HG03342 (cell line): ENCODE measurements around the gene IRF3.

ENCODE experiments used
- ATAC-seq: cut with Tn5 transposase; IDR thresholded peaks from one replicate; pipeline ENCODE4 v1.9.1; 2021; ENCODE audit warnings: mild to moderate bottlenecking, moderate library complexity; ENCODE audit not compliant: unreplicated experiment

Gene IRF3

DNA sequence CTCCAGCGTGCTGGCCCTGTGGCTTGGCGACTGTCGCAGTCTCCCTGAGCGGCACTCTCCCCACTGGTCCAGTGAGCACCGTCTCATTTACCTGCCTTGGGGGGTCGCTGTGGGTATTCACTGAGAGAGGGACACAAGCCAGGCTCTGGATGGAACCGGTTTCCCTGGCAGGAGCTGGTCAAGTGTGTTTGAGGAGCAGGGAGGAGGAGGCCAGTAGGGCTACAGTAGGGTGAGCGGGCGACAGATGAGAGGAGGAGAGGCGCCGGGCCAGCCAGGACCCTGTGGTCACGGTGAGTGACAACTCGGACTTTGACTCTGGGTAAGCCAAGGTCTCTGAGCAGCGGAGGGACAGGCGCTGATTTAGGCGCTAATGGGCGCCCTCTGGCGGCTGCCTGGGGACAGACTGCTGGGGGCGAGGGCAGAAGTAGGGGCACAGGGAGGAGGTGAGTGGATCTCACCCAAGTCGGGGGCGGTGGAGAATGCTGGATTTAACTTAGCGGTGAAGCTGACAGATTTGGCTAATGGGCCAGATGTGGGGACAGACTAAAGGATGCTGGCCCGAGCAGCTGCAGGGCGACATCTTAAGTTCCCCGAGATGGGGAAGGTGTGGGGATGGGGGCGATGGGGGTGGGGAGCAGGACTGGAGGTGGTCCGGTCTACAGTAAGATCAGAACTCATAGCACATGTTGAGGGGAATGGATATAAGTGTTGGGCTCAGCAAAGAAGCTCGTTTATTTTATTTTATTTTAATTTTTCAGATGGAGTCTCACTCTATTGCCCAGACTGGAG is 6.7 kb upstream of the IRF3 start:
- ATAC-seq, result no peak

DNA sequence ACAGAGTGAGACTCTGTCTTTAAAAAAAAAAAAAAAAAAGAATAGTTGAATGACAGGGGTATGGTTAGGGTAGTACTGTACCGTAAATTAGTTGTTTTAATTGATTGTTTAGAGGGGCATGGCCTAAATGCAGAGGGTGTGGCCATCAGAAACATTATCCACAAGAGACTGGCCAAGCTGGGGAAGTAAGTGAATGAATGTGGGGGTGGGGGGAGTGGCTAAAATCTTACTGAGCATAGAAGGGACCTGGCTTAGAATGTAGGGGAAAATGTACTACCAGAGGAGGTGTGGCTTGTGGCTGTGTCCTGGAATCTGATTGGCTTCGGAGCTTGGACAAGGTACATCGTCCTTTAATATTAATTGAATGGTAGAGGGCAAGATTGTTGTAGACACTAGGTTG is 3.9 kb upstream of the IRF3 start:
- no peak for ATAC-seq

DNA sequence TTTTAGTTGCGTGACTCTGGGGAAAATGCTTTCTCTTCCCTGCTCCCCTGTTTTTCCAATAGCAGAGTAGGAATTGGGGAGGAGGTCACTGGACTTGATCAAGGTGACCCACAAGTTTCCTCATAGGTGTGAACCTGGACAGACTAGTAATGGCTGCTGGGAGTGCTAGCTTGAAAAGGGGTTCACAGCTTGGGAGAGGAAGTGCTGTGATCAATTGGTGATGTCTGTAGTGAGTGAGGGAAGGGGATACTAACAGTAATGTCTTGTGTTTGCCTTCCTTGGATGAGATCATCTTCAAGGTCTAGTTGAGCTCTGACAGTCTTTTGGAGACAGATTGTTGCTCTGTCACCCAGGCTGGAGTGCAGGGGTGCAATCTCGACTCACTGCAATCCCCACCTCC is 1.8 kb upstream of the IRF3 start:
- ATAC-seq, result no peak

DNA sequence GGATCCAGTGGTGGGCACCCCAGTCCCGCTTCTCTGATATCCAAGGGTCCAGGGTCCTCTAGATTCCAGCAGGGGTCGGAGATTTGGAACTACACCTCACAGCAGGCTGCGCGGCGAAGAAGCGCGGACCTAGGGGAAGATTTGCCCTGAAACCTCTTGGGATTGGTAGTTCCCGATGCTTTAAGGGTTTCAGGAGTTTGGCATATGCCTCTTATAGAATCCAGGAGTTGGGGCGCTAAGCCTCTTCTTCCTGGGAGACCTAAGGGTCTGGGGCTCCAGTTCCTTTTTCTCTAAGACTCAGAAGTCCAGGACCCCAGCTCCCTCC is 425 bp upstream of the IRF3 start:
- no peak for ATAC-seq

DNA sequence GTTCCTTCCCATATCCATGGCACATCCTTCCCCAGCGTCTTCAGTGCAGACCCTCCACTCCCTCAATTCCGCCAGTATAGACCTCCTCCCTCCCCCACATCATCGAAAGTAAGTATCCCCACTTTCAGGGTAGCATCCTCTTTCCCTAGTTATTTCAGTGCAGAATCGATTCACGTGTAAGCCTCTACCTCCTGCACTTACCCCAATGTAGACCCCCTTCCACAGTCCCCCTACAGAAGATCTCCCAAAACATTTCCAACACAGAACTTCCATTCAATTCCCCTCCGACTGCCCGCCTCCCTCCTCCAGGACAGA is 664 bp downstream of the IRF3 start:
- ATAC-seq, result no peak

DNA sequence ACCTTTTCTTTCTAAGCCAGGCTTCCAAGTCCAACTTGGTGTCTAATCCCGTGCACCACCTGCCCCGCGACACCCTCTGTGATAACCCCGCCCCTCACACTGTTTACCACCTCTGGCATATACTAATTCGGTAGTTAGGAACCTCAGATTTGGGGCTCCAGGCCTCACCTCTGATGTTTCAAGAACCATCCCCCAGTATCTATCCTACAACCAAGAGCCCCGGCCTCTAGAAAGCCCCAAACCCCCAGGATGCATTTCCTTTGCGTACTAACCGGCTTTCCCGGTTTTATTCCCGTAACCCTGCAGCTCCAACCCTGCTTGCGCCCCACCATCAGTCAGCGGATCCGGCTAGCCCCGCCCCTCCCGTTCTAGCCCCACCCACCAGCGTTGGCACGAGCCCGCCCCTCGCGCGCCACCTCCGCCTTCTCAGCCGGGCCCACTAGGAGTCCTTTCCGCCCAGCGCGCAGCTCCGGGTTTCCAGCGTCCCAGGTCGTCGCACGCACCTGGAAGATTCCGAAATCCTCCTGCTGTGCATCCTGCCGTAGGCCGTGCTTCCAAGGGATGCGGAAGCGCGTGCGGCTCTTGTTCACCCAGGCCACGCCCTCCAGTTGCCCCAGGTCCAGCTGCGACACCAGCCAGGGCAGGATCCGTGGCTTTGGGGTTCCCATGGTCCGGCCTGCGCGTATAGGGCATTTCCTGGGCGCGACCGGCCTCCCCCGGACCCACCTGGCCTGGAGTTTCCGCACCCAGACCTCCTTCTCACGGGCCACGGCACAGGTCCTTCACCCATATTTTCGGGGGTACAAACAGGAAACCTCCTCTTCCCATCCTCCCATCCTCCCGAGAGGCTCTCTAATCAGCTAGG is 1.3 kb downstream of the IRF3 start:
- no peak for ATAC-seq

DNA sequence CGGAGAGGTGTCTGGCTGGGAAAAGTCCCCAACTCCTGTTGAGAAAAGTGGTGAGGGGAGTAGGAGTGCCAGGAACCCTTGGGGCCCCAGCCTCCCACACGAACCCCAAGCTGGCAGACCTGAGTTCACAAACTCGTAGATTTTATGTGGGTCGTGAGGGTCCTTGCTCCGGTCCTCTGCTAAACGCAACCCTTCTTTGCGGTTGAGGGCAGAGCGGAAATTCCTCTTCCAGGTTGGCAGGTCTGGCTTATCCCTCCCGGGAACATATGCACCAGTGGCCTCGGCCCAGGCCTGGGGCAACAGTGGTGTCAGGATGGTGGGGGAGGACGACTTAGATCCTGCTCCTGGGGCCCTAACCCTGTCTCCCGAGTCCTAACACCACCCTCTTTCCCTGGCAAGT is 2.4 kb downstream of the IRF3 start:
- ATAC-seq, result no peak

DNA sequence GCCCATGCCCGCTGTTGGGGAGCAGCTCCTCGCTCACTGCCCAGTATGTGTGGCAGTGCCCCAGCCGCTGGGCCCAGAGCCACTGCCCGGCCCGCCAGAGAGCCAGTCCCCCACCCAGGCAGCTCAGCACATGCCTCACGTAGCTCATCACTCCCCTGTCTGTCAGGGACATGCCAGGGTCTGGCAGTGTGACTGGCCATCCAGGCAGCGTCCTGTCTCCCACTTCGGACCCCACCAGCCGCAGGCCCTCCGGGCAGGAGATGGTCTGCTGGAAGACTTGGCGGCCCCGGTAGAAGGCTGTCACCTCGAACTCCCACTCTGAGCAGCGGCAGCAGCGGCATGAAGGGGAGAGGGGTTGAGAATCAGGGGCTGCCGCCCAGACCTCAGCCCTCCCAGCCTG is 3.6 kb downstream of the IRF3 start:
- no peak for ATAC-seq

DNA sequence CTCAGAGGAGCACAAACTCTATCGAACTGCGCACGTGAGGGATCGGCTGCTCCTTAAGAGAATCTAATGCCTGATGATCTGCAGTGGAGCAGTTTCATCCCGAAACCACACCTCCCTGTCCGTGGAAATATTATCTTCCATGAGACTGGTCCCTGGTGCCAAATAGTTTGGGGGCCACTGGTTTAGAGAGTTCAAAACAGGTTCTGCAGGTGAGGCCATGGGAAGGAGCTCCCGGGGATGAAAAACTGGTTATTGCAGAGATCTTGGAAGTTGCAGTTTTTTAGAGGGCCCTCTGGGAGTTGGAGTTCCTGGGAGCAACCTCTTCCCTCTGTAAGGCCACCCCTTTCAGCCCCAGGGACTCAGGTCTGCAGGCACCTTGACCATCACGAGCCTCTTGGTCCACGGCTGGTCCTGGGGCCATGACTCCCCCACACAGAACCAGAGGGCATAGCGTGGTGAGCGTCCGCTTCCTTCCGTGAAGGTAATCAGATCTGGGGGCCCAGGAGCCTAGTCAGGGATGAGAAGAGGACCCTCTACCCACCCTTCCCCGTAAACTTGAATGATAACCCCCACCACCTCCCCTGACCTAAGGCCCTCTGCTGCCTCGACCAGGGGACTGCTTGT is 5.2 kb downstream of the IRF3 start:
- no peak for ATAC-seq

DNA sequence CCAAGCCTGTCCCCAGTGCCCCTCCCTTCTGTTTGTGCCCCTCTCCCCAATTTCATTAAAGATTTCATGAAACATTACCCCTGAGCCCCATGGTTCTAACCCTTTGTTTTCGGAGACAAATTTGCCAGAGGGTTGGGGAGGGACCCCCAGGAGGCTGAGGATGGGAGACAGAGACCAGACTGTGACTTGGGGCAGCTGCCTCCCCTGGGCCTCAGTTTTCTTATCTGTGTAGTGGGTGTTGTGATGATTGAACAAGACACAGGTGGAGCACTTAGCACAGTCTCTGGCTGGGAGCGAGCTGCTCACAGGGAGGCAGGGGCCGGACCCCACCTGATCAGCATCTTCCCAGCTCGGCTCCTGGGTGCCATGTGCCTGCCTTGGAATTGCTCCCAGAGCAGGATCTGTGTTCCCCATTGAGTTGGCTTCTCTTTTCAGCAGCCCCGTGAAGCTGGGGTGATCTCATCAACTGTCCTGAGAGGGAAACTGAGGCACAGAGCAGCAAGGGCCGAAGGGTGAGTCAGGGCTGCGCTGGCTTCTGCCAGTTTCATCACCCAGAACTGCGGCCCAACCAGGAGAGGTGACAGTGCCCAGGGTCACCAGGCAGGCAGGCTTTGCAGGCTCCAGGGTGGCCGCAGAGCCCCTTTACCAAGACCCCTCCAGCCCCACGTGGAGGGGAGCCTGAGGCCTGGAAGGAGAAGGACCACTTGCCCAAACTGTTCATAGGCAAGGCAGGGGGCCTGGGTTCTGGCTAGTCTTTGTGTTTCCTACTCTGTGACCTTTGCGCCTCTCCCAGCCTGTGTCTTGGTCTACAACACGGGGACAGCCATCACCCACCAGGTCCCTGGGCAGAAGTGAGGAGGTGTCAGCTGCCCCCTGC is 6.9 kb downstream of the IRF3 start:
- ATAC-seq, result no peak

DNA sequence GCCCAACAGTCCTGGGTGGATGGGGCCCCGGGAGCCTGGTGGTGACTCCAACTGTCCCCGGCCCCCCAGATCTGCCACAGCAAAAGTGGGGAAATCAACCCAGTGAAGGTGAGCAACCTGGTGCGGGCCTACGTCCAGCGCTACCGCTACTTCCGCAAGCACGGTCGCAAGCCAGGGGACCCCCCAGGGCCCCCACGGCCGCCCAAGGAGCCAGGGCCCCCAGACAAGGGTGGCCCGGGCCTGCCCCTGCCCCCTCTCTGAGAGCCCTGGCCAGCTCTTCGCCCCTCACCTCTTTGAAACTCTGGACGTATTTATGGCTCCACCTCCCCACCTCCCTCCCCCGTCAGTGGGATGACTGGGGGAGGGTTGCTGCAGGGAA is 7.5 kb downstream of the IRF3 start:
- ATAC-seq, result no peak

DNA sequence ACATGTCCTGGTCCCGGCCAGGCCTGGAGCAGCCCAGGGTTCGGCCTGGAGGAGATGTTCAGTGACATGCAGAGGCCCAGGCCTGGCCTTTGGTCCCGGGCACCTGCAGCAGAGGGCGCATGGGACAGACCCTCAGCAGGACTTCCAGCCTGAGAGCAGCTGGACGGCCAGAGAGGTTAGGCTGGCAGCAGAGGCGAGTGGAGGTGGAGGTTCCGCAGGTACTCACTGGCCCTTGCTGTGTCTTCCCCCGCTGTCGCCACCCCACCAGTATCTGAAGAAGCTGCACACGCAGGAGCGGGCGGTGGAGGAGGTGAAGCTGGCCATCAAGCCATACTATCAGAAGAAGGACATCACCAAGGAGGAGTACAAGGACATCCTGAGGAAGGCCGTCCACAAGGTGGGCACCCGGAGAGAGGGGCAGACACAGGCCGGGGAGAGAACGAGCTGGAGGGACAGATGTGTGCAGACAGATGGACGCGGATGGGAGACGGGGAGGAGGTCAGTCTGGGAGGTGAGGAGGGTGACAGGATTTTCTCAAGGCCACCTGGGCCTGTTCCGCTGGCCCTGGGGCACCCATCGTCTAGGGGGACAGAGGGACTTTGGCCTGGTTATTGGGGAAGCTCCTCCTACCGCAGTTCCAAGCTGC is 8.0 kb downstream of the IRF3 start:
- ATAC-seq, result no peak

DNA sequence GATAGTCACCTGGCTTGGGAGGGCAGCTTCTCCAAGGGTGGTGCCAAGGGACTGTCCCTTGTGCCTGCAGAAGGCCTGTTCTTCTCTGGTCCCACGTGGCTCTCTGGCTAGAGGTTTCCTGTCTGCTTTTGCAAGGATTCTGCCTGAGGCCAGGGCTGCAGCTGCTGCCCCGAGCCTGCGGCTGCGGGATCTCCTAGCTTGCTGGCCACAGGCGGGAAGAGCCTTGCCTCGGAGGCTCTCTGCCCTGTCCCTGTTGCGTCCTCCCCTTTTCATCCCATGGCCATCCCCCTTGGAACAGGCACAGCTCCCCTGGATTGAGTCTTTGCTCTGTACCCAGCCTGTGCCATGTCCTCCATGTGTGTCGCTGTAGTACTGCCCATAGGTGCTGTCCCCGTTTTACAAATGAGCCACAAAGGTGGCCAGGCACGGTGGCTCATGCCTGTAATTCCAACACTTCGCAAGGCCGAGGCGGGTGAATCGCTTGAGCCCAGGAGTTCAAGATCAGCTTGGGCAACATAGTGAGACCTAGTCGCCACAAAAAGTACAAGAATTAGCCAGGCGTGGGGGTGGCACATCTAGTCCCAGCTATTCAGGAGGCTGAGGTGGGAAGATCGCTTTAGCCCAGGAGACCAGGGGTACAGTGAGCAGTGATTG is 9.1 kb downstream of the IRF3 start:
- ATAC-seq, result no peak

DNA sequence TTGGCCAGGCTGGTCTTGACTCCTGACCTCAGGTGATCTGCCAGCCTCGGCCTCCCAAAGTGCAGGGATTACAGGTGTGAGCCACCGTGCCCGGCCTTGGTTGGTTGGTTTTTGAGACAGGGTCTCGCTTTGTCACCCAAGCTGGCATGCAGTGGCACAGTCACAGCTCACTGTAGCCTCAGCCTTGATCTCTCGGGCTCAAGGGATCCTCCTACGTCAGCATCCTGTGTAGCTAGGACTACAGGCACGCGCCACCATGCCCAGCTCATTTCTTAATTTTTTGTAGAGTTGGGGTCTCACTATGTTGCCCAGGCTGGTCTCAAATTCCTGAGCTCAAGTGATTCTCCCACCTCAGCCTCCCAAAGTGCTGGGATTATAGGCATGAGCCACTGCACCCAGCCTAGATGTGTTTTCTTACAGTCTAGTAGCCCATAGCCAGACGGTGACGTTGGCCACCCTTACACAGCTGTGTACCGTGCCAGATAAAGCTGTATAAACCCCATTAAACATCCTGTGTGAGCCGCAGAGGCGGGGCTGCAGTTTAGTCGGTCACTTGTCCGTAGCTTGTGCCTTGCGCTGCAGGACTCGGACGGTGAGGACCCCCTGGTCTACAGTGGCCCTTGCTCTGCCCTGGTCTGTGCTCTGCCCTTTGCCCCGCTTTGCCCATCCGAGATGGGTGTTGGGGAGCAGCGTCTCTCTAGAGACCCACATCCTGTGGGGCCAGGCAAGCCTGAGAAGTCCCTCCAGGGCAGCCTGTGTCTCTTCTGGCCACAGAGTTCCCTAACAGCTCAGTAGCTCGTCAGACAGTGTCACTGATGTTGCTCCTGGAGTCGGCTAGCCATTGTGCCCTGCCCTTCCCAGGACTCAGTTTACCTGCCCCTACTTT is 9.8 kb downstream of the IRF3 start:
- ATAC-seq, result no peak

DNA sequence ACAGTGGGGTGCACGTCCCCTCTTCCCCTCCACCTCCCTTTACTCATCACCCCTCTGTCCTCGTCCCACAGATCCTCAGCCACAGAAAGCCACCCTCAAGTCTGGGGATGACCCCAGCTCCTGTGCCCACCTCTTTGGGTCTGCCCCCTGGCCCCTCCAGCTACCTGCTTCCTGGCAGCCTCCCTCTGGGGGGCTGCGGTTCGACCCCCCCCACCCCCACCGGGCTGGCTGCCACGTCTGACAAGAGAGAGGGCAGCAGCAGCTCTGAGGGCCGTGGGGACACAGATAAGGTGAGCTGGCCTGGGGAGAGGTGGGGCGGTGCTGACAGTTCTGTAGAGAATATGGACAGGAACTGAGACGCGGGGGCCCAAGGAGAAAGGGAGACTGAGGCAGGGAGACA is 11.1 kb downstream of the IRF3 start:
- no peak for ATAC-seq

DNA sequence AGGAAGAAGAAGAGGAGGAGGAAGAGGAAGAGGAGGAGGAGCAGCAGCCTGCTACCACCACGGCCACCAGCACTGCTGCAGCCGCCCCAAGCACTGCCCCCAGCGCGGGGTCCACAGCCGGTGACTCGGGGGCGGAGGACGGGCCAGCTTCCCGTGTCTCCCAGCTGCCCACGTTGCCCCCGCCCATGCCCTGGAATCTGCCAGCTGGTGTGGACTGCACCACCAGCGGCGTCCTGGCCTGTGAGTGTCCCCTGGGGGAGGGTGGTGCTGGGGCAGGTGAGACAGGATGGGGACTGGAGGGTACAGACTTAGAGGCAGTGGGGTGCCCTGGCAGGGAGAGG is 12.2 kb downstream of the IRF3 start:
- ATAC-seq, result no peak

DNA sequence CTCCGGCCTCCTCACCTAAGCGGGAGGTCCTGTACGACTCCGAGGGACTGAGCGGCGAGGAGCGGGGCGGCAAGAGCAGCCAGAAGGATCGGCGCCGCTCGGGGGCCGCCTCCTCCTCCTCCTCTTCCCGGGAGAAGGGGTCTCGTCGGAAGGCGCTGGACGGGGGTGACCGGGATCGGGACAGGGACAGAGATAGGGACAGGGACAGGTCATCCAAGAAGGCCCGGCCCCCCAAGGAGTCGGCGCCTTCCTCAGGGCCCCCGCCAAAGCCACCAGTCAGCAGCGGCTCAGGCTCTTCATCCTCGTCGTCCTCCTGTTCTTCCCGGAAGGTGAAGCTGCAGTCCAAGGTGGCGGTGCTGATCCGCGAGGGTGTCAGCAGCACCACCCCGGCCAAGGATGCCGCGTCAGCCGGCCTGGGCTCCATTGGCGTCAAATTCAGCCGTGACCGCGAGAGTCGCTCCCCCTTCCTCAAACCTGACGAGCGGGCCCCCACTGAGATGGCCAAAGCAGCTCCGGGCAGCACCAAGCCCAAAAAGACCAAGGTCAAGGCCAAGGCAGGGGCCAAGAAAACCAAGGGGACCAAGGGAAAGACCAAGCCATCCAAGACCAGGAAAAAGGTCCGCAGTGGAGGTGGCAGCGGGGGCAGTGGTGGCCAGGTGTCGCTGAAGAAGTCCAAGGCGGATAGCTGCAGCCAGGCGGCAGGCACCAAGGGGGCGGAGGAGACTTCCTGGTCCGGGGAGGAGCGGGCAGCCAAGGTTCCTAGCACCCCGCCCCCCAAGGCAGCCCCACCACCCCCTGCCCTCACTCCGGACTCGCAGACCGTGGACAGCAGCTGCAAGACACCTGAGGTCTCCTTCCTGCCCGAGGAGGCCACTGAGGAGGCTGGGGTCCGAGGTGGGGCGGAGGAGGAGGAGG is 12.8 kb downstream of the IRF3 start:
- ATAC-seq, result no peak

DNA sequence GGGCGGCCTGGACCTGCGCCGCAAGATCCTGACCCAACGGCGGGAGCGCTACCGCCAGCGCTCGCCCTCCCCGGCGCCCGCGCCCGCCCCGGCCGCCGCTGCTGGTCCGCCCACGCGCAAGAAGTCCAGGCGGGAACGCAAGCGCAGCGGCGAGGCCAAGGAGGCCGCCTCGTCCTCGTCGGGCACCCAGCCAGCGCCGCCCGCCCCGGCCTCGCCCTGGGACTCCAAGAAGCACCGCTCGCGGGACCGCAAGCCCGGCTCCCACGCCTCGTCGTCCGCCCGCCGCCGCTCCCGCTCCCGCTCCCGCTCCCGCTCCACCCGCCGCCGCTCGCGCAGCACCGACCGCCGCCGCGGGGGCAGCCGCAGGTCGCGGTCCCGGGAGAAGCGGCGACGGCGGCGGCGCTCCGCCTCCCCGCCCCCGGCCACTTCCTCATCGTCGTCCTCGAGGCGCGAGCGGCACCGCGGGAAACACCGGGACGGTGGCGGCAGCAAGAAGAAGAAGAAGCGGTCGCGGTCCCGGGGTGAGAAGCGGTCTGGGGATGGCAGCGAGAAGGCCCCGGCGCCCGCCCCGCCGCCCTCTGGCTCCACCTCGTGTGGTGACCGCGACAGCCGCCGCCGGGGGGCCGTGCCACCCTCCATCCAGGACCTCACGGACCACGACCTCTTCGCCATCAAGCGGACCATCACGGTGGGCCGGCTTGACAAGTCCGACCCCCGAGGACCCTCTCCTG is 13.7 kb downstream of the IRF3 start:
- no peak for ATAC-seq
